Memory B cell (primary cell): ENCODE measurements around the gene GRID2.

Source experiments
- ATAC-seq: fragments of 150-1000 bp; cut with Tn5 transposase; 2 replicates; pipeline ENCODE4 v1.10.0; 2021; ENCODE audit warnings: low read depth, mild to moderate bottlenecking, moderate library complexity
- DNase-seq, 2 donors: peaks; one replicate each; pipeline ENCODE4 v3.0.0; 2022; ENCODE audit warnings: low spot score in 2 of 2
- H3K27ac Mint-ChIP-seq: one replicate; pipeline ENCODE4 v1.8.0; 2022; ENCODE audit warnings: mild to moderate bottlenecking, moderate library complexity, mixed read lengths
- H3K27me3 Mint-ChIP-seq: one replicate; pipeline ENCODE4 v1.8.0; 2022; ENCODE audit warnings: mixed read lengths
- H3K36me3 Mint-ChIP-seq: one replicate; pipeline ENCODE4 v1.8.0; 2022; ENCODE audit warnings: mild to moderate bottlenecking, mixed read lengths
- H3K4me1 Mint-ChIP-seq: one replicate; pipeline ENCODE4 v1.8.0; 2022; ENCODE audit warnings: mixed read lengths
- H3K4me3 Mint-ChIP-seq: one replicate; pipeline ENCODE4 v1.8.0; 2022; ENCODE audit warnings: mild to moderate bottlenecking, moderate library complexity, mixed read lengths
- H3K9me3 Mint-ChIP-seq: one replicate; pipeline ENCODE4 v1.8.0; 2022; ENCODE audit warnings: mixed read lengths

Gene GRID2

DNA sequence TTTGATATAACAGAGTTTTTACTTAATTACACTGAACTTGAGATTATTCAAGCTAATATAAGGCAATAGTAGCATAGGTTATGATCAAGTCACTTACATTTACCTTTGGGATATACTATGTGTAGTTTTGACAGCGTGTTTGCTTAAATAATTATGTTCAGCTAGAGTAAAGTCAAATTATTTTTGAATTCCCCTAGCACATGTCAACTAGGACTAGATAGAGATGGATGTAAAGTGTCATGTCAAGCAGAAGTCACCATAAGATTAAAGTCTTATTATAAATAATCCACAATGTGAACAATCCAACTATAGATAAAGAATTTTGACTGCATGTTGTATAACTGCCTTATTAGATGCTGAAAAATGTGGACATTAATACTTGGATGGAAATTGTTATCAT is 665.2 kb downstream of the GRID2 start:
- no peak overlapping the region for H3K27ac Mint-ChIP-seq
- H3K4me1 Mint-ChIP-seq: no peaks in the 10 kb centered on the region
- H3K9me3 Mint-ChIP-seq: peaks cover 1% of the 10 kb centered on the region
- no peak for DNase-seq
- no peaks in the 10 kb centered on the region for H3K27me3 Mint-ChIP-seq
- ATAC-seq: no peak
- no peak overlapping the region for H3K4me3 Mint-ChIP-seq
- H3K36me3 Mint-ChIP-seq: no peaks in the 10 kb centered on the region

DNA sequence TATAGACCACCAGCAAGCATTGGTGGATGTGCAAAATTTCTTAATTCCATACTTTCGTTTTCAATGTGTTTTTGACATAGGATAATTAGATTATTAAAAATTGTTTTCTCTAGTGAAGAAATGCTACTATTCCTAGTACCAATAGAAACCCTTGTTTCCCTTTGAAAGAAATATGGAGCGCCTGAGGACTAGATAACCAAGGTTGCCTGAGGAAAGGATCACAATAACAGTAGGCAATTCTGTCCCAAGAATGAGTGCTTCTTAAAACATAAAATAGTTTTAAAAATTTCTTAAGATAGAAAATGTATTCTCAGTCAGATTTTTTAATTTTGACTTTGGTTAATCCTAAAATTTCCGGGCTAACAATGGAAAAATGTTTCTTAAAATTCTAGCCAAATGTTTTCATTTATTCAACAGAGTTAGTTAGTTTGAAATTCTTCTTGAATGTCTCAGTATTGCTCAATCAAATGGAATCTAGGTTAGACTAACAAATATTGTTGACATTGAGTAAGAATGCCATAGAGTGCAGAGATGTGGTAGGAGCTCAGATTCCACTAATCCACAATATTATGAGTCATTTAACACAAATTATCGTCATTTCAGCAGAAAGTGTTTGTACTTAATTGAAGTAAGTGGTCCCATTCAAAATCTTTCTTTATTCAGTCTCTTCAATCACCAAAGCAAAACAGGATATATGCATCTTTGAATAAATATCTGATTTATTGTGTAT is 666.0 kb downstream of the GRID2 start:
- no peaks in the 10 kb centered on the region for H3K4me1 Mint-ChIP-seq
- peaks cover 1% of the 10 kb centered on the region for H3K9me3 Mint-ChIP-seq
- no peaks in the 10 kb centered on the region for H3K36me3 Mint-ChIP-seq
- DNase-seq (no peak), ATAC-seq (no peak)
- H3K27me3 Mint-ChIP-seq: no peaks in the 10 kb centered on the region
- no peak overlapping the region for H3K4me3 Mint-ChIP-seq
- no peak overlapping the region for H3K27ac Mint-ChIP-seq

DNA sequence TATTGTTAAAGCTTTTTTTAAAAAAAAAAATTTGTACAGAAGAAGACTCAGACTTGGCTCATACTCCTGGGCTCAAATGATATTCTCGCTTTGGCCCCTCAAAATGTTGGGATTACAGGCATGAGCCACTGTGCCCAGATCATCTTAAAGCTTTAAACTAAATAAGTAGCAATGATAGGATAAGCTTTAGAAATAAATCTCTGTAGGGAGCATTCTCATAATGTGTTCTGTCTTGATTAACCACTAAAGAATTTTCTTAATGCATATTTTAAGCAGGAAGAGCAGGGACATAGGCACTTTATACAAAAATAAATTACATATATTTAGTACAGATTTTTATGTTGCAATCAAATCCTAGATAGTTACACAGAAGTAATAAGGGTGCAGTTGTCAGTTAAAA is 667.2 kb downstream of the GRID2 start:
- no peak overlapping the region for H3K4me3 Mint-ChIP-seq
- H3K27ac Mint-ChIP-seq: no peak overlapping the region
- peaks cover 1% of the 10 kb centered on the region for H3K9me3 Mint-ChIP-seq
- H3K4me1 Mint-ChIP-seq: no peaks in the 10 kb centered on the region
- ATAC-seq (no peak), DNase-seq (no peak)
- H3K27me3 Mint-ChIP-seq: no peaks in the 10 kb centered on the region
- H3K36me3 Mint-ChIP-seq: no peaks in the 10 kb centered on the region

DNA sequence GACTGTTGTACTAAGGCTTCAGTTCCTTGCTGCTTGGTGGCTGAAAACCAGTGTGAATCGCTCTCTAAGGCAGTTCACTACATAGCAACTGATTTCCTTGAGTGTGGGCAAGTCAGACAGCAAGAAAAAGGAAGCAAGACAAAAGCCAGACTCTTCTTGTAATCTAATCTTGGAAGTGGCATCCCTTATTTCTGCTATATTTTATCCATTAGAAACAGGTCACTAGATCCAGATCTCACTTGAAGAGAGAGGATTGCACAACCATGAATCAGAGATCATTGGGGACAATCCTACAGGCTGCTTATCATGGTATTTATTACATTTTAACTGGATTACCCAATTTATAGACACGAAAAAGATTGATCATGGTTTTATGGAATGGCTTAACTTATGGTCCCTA is 684.5 kb downstream of the GRID2 start:
- no peaks in the 10 kb centered on the region for H3K27me3 Mint-ChIP-seq
- DNase-seq: no peak
- H3K4me3 Mint-ChIP-seq: no peak overlapping the region
- peaks cover 2% of the 10 kb centered on the region for H3K9me3 Mint-ChIP-seq
- no peak overlapping the region for H3K27ac Mint-ChIP-seq
- ATAC-seq: no peak
- H3K36me3 Mint-ChIP-seq: no peaks in the 10 kb centered on the region
- no peaks in the 10 kb centered on the region for H3K4me1 Mint-ChIP-seq

DNA sequence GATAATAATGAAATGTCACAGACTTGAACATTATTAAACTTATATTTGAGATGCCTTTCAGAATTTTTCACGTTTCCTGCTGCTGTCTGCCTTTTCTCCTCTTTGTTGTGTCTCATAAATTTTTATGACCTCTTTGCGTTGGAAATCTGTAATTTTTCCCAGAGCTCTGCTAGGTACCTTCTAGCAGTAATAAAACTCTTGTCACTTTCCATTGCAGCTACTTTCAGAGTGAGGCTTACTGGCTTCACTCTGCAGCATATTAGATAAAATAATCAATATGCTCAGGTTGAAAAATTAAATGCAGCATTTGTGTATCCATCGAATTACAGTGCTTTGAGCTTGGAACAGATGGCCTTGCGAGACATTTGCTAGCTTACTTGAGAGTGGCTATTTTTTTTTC is 689.0 kb downstream of the GRID2 start:
- Mint-ChIP-seq H3K27me3 (no peaks in the 10 kb centered on the region), H3K4me1 (no peaks in the 10 kb centered on the region)

DNA sequence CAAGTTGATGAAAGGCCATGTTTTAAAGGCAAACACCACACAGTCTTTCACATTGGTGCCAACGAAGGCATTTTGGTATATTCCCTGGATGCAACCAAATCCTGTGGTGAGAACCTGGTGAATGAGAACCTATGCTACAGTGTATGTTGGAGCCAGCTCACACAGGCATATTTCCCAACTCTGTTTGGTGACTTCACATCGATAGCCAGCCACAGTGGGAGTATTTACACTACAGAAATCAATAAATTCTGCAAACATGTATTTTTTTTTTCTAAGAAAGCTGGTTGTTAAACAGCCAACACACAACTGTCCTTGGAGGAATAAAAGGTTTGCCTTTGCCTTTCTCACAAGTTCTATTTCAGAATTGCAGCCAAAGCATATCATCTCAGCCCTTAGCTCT is 691.0 kb downstream of the GRID2 start:
- no peak overlapping the region for H3K27ac Mint-ChIP-seq
- H3K27me3 Mint-ChIP-seq: no peaks in the 10 kb centered on the region
- ATAC-seq (no peak), DNase-seq (no peak)
- H3K9me3 Mint-ChIP-seq: peaks cover 2% of the 10 kb centered on the region
- no peaks in the 10 kb centered on the region for H3K36me3 Mint-ChIP-seq
- no peaks in the 10 kb centered on the region for H3K4me1 Mint-ChIP-seq
- H3K4me3 Mint-ChIP-seq: no peak overlapping the region

More for the DNA sequence above, 689.0 kb downstream of the GRID2 start:
- no peaks in the 10 kb centered on the region for H3K36me3 Mint-ChIP-seq
- H3K4me3 Mint-ChIP-seq: no peak overlapping the region
- H3K27ac Mint-ChIP-seq: no peak overlapping the region
- no peak for ATAC-seq
- DNase-seq: no peak
- peaks cover 2% of the 10 kb centered on the region for H3K9me3 Mint-ChIP-seq

DNA sequence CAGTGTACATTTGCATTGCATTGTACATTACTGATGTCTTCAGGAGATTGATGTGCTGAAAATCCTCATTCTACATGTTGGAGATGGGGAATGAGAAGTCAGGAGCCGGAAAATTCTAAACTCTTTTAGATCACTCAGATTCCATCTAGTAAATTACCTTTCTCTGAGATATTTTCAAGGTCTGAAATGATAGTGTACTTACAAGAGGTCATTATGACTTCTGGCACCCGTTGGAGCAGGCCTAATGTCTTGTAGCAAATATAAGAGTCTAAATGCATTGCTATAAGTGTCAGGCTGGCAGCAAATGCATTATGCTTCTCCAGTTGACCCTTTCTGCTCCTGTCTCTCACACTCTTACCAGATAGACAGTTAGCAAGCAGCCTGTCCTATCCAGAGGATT is 692.8 kb downstream of the GRID2 start:
- H3K4me3 Mint-ChIP-seq: no peak overlapping the region
- no peaks in the 10 kb centered on the region for H3K27me3 Mint-ChIP-seq
- H3K36me3 Mint-ChIP-seq: no peaks in the 10 kb centered on the region
- H3K4me1 Mint-ChIP-seq: no peaks in the 10 kb centered on the region
- no peak overlapping the region for H3K27ac Mint-ChIP-seq
- no peak for DNase-seq
- ATAC-seq: no peak
- peaks cover 2% of the 10 kb centered on the region for H3K9me3 Mint-ChIP-seq

DNA sequence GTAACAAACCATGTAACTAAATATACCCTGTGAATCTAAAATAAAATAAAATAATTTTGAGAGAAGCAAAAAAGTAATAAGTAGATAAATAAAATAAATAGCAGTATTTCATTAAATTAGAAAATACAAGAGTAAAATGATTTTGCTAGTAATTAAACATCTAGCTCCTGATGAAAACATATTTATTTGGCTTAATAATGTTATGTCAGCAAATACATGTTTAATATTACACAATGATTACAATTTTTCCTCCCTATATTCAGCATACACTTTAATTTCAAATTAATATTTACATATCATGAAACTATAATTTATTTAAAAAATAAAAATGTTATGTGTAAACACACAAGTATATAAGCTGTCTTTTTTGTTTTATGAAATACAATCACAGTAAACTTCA is 697.1 kb downstream of the GRID2 start:
- ATAC-seq: no peak

DNA sequence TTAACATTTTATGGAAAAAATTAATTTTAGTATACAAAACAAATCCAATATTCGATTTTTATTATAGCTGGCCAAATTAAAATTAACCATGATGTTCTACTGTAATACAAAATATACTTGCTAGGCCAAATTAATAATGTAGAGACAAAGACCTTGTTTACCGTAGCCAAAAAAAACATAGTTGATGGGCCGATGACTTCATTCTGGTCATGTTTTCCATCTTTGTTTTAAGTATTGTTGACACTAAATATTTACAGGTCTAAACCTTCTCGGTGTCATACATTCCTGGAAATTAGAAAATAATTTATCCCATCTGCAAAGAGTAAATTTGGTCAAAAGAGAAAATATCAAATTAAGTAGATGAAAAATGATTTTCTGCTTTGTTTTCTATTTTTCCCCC is 698.5 kb downstream of the GRID2 start:
- Mint-ChIP-seq H3K9me3 (peaks cover 2% of the 10 kb centered on the region), H3K27ac (no peak overlapping the region), H3K4me1 (no peaks in the 10 kb centered on the region), H3K27me3 (no peaks in the 10 kb centered on the region), H3K36me3 (no peaks in the 10 kb centered on the region), H3K4me3 (no peak overlapping the region)
- ATAC-seq (no peak), DNase-seq (no peak)

More for the DNA sequence above, 697.1 kb downstream of the GRID2 start:
- no peaks in the 10 kb centered on the region for H3K36me3 Mint-ChIP-seq
- no peak for DNase-seq
- H3K27me3 Mint-ChIP-seq: no peaks in the 10 kb centered on the region
- no peak overlapping the region for H3K4me3 Mint-ChIP-seq
- no peak overlapping the region for H3K27ac Mint-ChIP-seq
- peaks cover 2% of the 10 kb centered on the region for H3K9me3 Mint-ChIP-seq
- H3K4me1 Mint-ChIP-seq: no peaks in the 10 kb centered on the region

DNA sequence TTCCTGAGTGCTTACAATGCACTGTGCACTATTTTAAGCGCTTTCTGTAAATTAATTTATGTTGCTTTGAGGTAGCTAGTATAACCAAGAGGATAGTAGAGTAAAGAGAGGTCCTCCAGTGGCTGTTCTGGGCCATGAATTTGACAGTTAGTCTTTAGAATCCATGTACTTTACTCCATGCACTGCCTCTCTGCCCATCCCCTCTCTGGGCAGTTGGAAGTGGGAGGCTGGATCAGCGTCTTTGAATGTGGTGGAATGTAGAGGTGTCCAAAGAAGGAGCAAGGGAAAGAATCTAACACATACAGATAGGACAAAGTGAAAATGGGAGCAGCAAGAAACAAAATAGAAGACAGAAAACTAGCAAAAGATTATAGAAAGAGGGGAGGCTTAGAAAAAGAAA is 712.6 kb downstream of the GRID2 start:
- Mint-ChIP-seq H3K27ac (no peak overlapping the region), H3K27me3 (no peaks in the 10 kb centered on the region), H3K4me1 (no peaks in the 10 kb centered on the region), H3K36me3 (no peaks in the 10 kb centered on the region), H3K4me3 (no peak overlapping the region), H3K9me3 (peaks cover 5% of the 10 kb centered on the region)
- no peak for ATAC-seq
- DNase-seq: no peak

DNA sequence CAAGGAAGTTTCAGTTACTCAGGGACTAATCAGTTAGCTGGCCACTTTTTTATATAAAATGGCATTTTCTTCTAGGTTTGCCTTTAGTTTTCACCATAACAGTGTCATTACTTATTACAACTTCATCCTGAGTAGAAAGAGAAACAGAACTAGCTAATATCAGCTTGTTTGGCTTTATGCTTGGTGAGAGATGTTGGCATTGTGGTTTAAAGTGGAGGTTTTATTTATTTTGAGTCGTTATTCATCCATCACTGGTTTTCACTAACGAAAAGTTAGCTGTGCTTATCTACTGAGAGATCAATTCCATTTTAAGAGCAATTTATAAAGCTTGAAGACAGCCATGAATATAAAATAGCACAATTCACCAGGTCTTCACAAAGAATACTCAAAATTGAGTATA is 714.5 kb downstream of the GRID2 start:
- DNase-seq: no peak
- no peaks in the 10 kb centered on the region for H3K36me3 Mint-ChIP-seq
- H3K27me3 Mint-ChIP-seq: no peaks in the 10 kb centered on the region
- ATAC-seq: no peak
- H3K4me1 Mint-ChIP-seq: no peaks in the 10 kb centered on the region
- H3K27ac Mint-ChIP-seq: no peak overlapping the region
- no peak overlapping the region for H3K4me3 Mint-ChIP-seq
- peaks cover 5% of the 10 kb centered on the region for H3K9me3 Mint-ChIP-seq

DNA sequence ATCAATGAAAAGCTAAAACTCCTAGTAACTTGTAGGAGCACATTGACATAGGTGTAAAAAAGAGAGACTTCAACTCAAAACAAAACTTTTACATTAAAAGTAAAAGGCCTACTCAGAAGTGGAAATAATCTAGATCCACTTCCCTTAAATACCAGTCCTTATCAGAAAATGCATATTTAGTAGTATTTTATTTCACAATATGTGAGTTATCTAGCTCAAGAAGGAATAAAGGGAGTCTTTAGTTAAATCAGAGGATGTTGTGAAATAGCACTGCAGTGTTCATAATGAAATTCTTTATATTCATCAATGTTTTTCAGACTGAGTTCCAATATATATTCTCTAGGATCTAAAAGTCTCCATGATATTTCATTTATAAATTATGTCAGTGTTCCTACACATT is 715.0 kb downstream of the GRID2 start:
- Mint-ChIP-seq H3K36me3 (no peaks in the 10 kb centered on the region), H3K4me1 (no peaks in the 10 kb centered on the region), H3K27me3 (no peaks in the 10 kb centered on the region), H3K9me3 (peaks cover 5% of the 10 kb centered on the region), H3K27ac (no peak overlapping the region), H3K4me3 (no peak overlapping the region)
- no peak for DNase-seq
- ATAC-seq: no peak

DNA sequence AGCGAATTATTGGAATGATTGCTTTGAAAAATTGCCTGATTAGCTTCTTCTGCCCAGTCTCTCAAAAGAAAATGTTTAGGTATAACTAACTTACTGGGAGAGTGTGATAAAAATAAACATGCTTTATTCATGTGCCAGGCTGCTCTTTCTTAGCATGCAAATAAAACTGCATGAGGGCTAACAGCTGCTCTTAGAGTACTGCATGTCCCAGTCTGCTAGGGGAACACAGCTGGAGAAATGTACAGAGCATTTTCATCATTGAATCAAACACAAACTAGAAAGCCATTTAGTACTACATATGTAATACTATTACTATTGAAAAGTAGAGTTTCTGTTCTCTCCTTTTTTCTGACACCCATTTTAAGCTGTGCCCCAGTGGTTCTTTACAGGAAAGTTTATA is 726.0 kb downstream of the GRID2 start:
- Mint-ChIP-seq H3K4me1 (peaks cover 6% of the 10 kb centered on the region), H3K4me3 (no peak overlapping the region), H3K9me3 (peaks cover 9% of the 10 kb centered on the region), H3K36me3 (no peaks in the 10 kb centered on the region), H3K27me3 (no peaks in the 10 kb centered on the region), H3K27ac (no peak overlapping the region)
- ATAC-seq (no peak), DNase-seq (no peak)

DNA sequence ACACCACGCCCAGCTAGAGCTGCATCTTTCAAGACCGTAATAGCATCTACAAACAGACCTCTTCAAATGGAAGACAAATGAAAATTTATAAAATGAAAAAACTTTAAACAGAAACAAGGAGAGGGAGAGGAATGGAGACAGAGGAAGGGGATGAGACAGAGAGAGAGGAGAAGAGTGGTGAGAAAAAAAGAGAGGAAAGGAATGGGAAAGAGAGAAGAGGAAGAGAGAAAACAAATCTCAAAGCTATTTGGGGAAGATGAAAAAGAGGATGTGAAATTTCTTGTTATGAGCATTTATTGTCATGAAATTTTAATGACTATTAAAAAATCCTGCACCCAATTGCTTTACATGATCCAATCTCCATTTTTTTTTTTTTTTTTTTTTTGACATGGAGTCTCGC is 726.9 kb downstream of the GRID2 start:
- DNase-seq: no peak
- Mint-ChIP-seq H3K27ac (peak overlapping the region; percentile 36), H3K27me3 (no peaks in the 10 kb centered on the region), H3K36me3 (no peaks in the 10 kb centered on the region), H3K4me3 (no peak overlapping the region), H3K4me1 (peaks cover 6% of the 10 kb centered on the region), H3K9me3 (peaks cover 9% of the 10 kb centered on the region)
- no peak for ATAC-seq

DNA sequence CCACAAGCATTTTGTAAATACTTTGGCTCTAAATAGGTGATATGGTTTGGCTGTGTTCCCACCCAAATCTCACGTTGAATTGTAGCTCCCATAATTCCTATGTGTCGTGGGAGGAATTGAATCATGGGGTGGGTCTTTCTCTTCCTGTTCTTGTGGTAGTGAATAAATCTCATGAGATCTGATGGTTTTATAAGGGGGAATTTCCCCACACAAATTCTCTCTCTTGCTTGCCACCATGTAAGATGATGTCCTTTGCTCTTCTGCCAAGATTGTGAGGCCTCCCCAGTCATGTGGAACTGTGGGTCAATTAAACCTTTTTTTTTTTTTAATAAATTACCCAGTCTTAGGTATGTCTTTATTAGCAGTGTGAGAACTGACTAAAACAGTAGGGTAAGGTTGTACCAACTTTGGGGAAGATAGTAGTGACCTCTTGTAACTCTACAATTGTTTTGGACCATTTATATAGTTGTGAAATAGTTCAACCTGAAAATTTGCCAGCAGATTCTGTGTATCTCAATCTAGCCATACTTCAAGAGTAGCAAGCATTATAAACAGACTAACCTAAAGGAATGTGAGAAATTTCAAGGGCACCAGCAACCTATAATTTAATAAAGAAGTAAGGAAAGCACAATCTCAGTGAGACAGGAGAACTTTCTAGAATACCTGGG is 727.8 kb downstream of the GRID2 start:
- H3K4me3 Mint-ChIP-seq: no peak overlapping the region
- ATAC-seq: no peak
- peaks cover 9% of the 10 kb centered on the region for H3K9me3 Mint-ChIP-seq
- no peak for DNase-seq
- no peak overlapping the region for H3K27ac Mint-ChIP-seq
- peaks cover 6% of the 10 kb centered on the region for H3K4me1 Mint-ChIP-seq
- H3K36me3 Mint-ChIP-seq: no peaks in the 10 kb centered on the region
- no peaks in the 10 kb centered on the region for H3K27me3 Mint-ChIP-seq
